Measurements from ENCODE around the gene ETNK2.
A peak's percentile ranks its signal among the peaks of the same experiment; 100 is the strongest.

ETNK2 gene, protein sequence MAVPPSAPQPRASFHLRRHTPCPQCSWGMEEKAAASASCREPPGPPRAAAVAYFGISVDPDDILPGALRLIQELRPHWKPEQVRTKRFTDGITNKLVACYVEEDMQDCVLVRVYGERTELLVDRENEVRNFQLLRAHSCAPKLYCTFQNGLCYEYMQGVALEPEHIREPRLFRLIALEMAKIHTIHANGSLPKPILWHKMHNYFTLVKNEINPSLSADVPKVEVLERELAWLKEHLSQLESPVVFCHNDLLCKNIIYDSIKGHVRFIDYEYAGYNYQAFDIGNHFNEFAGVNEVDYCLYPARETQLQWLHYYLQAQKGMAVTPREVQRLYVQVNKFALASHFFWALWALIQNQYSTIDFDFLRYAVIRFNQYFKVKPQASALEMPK

DNA sequence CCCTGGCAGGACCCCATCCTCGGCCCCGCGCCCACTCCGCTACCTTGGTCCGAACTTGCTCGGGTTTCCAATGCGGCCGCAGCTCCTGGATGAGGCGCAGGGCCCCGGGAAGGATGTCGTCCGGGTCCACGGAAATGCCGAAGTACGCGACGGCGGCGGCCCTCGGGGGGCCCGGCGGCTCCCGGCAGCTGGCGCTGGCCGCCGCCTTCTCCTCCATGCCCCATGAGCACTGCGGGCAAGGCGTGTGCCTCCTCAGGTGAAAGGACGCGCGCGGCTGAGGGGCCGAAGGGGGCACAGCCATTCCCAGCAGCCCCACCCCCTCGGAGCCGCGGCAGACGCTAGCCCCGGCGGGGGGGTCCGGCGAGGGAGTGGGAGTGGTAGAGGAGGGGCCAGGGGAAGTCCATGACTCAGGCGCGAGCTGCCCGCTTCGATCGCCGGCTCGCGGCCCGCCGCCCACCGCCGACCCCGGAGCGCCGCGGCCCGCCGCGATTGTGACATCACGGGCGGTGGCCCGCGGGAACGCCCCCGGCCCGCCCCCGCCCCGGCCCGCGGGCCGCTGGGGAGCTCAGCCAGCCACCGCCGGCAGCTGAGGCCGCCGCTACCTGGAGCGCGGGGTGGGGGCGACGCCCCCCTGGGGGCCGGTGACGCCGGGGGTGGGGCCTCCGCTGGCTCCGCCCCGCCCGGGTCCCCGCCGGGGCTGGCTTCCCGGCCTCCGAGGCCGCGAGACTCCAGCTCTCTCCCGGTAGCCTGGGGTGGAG lies at the start of gene ETNK2:
ETNK2 (minus strand) TSS at position 493 of the 758 bp plus-strand sequence; CDS start at position 301, 192 bp downstream.
- peak; percentile 19 for DNase-seq

DNA sequence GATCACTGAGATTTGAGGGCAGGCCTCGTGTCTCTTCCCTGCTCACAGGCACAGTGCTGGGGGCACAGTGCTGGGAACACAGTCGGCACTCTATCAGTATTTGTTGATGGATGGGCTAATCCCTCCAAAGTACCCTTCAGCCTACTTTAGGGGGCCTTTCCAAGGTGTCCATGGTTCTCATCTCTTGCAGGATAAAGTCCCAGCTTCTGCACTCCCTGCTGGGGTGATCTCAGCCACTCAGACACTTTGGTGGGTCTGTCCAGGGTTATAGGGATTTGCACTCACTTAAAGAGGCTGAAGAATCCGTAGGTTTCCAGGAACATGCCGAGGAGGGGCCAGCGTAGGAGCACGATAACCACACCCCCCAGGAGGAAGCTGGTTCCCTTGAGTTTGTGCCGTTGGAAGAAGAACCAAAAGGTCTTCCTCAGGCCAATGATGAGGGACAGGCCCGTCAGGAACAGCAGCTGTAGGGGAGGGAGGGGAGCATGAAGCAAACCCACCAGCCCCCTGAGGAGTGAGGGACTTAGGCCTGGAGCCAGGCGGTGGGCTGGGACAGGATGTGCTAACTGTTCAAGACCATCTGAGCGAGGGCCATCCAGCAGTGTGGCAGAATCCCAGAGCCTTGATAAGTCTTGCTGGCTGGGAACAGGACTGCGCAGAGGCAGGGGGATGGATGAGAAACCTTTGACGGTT lies 49.6 kb upstream of the ETNK2 start:
- DNase-seq = no peak

DNA sequence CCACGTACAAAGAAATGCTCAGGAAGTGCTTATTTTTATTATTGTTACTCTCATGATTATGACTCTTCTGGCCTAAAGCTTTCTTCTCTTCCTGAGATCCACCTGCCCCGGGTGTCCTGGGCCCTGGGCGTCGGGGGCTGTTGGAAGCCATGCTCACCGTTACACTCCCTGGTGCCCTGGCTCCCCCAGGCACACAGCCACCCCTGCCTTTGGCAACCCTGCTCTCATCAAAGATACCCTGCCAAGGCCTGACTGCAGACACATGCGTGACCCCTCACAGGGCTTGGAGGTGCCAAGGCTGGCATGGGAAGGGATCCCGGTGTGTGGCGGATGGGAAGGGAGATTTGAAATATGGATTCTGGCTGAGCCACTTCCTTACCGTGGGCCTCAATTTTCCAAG lies 47.7 kb upstream of the ETNK2 start:
- DNase-seq = no peak

DNA sequence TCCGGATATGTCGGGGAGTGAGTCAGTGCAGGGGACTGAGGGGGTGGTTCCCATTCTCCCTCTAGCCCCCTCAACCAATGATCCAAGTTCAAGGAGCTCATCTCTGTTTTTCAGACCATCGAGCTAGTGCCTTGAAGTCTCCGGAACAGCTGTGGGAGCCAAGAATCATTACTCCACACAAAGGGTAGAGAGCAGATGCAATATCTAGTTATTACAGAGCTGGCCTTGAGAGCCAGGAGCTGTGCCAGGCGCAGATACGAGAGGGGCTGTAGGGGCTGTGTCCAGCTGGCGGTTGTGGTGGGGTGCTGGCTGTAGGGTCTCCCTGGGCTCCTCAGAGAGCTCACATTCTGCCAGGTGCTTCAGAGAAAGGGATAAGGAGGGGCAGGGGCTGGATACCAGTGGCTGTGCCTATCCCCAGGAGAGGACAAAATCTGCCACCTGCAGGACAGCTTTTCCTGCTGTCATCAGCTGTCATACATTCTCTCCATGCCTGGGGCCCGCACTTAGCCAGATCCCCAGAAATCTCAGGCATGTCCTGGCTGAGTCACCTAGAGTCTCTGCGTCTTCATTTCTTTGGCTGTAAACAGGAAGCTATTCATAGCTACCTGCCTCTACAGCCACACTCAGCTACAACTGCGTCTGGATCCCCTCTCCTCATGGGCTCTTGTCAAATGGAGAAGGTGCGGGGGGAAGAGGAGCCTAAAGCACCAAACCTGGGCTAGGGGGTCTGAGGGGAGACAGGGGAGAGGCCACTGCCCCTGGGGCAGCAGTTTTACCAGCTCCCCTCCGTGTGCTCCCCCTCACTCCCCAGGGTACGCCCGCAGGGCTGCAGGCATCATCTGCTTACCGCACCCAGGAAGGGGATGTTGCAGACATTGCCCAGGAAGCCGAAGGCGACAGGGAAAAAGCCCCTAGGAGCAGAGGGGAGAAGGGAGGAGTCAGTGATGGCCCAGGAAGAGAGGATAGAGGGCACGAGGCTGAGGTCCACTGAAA lies 46.8 kb upstream of the ETNK2 start:
- DNase-seq = peak; percentile 30

DNA sequence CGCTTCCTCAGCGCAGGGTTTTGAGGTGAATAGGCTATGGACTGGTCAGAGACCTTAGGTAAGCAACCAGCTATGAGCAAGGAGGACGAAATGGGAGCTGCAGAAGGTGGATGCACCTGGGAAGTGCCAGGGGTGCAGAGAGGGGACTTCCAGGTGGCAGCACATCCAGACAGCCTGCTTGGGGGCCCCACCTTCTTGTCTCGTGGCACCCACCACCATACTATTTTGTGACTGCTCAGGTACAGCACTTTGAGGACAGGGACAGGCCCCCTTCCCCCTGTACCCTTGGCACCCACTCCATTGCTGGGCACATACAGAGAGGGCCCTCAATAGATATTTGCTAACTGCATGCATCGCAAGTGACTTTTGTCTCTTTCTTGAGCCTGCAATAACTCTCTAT lies 45.2 kb upstream of the ETNK2 start:
- no peak for DNase-seq

DNA sequence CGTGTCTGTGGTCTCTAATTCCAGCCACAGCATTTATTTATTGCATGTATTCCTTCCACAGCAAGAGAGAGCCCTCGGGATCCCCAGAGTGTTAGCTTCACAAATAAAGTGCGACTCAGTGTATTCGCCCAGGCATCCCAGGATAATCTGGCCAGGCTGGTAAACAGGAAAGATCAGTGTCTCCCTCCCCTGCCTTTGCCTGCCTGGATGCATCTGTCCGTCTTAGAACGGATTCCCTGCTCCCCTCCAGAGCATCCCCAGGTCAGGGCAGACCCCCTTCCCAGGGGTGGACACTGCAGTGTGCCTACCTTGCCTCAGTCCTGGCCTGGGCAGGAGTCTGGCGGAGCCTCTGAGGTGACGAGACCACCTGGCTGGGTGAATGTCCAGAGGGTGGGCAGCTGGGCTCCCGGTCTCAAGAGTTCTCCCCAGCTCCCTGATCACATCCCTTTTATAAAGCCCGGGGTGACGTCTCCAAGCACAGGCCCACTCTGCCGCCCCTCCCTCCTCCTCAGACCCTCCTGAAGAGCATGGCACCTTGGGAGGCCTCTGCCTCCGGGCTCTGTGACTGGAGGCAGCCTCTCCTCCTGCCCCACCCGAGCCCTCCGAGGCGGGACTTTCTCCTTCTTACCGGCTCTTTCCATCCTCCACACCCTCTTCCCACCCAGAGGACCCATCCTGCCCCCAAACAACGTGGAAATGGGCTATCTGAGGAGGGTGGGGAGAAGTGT lies 44.4 kb upstream of the ETNK2 start, which contains the start of gene KISS1:
KISS1 (minus strand) TSS at position 424 of the 728 bp plus-strand sequence. CDS start 3,615 bp downstream, outside the sequence.
- DNase-seq = no peak

DNA sequence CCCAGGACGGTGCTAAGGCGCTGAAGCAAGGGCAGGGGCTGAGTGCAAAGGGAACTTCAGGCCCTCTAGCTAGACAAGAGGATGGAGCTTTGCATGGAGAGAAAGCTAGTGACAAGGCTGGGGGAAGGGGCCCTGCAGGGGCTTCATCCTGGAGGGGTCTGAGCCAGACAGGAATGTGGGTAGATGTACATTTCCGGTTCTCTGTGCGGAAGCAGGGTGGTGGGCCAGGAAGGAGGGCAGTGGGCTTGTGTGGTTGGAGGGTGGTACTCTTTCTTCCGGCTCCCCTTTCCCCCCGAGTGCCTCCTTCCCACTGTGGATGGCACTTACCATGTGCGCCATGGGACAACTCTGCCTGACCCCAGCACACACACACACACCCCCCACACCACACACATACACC lies 42.9 kb upstream of the ETNK2 start:
- DNase-seq = no peak

DNA sequence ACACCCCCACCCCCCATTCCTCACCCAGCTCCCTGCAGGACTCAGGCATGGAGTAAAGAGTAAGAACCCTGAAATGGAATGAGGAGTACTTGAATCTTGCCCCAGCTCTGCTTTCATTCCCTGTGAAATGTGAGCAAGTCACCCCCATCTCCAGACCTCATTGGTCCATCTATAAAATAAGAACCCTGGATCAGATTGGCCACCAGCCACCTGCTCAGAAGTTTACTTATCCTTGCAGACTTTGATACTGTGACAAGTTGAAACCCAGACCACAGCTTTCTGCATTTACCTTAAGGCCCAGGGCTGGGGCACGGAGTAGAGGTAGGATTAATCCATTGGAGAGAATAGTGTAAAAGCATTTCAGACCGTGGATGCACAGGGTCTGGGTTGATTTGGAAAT lies 42.2 kb upstream of the ETNK2 start:
- no peak for DNase-seq

DNA sequence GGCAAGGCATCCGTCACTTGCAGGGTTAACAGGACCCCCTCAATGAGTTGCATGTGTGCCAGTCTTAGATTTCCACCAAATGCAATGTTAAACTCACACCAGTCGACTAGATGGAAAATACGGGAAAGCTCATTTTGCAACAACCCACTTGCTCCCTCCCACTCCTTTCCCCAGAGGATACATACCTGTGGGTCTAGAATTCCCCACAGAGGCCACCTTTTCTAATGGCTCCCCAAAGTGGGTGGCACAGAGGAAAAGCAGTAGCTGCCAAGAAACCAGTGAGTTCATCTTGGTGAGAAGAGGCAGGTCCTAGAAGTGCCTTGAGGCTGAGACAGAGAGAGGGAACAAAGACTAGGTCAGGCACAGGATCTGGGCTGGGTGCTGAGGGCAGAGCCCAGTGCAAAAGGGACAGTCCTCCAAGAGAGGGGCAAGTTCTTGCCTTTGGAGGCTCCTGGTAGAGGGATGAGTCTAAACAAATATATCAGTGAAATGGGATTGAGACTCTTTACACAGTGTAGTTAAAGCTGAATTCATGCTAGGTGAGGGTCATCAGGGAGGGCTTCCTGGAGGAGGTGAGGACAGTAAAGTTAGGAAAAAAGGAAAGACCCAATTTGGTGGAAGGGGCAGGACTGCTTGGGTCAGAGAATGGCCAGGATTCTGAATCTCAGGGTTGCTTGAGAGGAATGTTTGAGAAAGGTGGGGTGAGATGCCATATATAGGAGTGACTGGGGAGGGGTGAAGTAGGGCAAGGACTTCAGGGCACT lies 40.9 kb upstream of the ETNK2 start:
- no peak for DNase-seq

DNA sequence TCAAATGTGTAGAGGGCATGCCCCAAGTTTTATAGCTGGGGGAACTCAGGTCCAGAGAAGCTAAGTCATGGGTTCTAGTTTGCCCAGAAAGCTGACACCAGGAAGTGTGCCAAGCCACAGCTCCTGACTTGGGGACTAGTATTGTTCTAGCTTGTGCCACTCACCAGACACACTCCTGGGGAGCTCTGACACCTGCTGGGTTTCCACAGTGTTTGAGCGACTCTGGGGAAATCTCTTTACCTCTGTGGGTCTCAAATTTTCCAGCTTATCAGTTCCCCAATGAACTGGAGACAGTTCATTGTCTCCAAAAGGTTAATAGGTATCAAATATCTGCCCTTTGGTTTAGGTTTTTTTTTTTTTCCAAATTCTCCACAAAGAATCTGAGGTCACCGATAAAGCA lies 40.2 kb upstream of the ETNK2 start:
- DNase-seq = no peak

DNA sequence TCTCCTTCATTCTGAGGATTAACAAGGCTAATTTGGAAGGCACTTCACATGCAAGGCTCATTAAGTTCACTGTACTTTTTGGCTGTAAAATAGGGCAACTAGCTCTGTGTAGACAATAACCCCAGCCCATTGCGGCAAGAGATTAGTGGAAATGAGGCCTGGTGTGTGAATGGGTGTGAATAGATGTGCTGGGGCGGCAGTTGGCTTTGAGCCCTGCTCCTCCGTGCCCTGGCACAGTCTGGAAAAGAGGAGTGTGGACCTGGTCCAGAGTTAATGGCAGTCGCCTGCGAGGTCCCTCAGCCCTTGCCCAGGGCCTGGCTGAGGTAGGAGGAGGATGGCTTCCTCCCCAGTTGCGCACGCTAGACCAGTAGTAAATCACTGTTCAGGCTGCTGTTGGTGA lies 39.6 kb upstream of the ETNK2 start:
- no peak for DNase-seq

DNA sequence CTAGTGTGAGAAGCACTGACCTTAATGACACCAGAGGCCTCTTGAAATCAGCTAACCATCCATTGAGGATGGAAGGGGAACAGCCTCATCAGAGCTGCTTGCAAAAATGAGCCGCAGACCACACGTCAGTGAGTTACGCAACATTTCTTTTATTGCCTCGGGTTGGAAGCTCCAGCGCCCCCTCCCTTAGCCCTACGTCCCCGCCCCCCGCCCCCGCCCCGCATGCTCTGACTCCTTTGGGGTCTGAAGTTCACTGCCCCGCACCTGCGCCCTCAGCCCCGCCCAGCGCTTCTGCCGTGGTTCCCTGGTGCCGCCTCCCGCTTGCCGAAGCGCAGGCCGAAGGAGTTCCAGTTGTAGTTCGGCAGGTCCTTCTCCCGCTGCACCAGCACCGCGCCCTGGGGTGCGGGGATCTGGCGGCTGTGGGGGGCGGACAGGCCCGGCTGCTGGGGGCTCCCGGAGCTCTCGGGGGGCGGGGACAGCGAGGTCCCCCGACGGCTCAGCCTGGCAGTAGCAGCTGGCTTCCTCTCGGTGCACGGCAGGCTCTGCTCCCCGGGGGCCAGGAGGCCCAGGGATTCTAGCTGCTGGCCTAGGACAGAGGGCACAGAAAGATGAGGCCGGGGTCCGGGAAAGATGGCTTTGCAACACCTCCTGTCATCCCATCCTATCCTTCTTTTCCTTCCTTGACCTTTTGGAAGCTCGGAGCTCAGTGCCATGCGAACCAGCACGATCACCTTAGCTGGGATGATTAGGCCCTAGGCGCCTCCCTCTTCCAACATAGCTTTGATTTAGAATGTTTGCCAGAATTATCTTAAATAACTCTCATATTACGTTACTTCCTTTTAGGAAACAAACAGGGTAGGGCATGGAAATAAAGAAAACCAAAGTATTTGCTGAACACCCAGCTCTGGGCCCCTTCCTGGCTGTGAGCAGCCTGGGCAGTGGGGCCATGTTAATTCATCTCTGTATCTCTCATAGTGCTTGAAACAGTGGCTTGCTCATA lies 38.7 kb upstream of the ETNK2 start:
- no peak for DNase-seq

DNA sequence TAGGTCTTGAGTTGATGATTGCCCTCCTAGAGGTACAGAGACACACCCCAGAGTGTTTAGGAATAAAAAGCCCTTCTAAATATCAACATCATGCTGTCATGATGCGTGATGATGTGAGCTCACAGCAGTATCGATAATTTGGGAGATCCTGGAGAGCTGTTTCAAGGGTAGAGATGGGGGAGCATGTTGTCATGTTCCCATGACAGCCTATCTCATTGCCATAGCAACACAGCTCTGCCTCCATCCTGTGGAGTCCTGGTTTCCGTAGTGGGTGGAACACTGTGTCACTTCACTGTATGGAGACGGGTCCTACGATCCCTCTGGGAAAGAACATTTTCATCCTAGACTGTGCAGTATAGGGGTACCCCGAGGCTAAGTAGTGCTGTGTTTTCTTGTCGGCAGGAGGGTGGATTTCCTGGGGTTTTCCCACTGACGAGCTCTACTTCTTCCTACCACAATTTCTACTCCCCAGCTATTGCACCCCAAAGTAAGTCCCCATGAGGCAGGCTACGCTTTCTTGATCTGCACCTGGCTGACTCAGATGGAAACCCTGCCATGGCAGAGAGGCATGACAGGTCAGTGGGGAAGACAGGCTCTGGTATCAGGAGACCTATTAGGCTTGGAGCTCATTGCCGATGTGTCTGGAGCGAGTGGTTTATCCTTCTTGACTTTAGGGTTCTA lies 37.3 kb upstream of the ETNK2 start:
- DNase-seq = no peak

DNA sequence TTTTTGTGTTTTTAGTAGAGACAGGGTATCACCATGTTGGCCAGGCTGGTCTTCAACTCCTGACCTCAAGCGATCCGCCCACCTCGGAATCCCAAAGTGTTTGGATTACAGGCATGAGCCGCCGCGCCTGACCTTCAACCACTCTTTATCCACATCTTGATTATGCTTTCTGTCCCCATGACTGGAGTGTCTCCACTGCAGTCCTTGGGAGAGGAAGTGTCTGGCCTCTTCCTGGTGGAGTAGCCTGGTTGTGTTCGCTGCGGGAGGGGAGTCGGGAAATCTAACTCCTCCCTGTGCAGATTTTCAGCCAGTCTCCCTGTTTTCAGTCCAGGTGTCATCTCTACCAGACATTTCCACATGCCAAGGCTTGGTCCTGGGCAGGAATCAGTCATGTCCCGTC lies 34.8 kb upstream of the ETNK2 start:
- no peak for DNase-seq

DNA sequence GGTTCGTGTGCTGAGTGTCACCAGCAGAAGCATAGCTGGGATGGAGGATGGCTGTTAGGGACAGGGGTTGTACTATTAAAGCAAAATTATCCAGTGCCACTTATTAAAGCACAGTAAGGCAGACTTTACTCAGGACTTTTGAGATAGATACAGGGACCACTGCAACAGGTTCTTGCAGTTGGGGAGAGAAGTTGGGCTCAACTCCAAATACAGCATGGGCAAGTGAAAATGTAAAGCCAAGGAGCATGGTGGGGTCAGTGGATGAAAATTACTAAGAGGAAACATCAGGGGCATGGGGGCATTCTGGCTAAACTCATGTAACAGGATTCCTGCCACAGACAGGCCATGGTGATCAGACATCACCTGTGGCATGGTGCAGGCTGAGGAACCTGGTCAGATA lies 29.3 kb upstream of the ETNK2 start:
- no peak for DNase-seq

DNA sequence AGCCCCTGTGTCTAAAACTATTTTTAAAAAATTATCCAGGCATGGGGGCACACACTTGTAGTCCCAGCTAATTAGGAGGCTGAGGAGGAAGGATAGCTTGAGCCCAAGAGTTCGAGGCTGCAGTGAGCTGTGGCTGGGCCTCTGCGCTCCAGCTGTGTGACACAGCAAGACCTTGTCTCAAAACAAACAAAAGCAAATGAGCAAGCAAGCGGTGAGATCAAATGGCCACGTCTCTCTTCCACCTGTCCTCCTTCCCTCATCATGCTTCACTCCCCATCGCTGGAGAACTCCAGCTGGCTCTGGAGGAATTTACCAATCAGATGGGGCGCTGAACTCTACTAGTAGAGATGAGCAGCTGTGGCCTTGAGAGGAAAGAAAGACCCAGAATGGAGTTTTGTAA lies 28.3 kb upstream of the ETNK2 start:
- DNase-seq = no peak

DNA sequence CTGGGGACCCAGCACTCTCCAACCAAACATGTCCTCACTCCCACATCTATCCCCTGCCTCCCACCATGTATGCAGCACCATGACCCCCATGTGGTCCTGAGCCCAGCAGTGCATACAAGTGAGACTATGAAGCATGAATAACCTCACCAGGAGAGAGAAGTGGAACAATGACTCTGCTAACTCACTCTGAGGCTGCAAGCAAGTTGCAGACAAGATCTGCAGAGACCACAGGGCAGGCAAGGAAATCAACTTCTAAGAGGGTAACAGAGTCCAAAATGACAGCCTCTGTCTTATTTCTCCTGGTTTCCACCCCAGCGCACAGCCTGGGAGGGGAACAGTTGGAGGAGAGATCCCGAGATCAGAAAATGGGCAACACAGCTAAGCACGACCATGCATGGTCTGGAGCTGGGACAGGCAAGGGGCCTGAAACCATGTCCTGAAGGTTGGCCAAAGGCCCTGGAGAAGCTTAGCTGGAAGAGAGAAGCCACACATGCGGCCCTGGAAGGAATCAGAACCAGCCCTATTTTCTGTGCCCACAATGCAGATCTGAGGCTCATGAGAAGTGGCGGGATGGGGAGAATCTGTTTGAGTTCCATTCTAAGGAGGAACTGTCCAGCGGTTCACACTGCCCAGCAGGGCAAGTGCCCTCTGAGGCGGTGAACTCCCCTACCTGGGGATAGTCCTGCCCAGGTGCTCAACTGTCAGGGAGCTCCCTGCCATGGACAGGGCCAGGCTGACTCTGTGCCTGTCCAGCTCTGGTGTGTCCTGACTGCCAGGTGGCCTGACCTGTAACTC lies 26.8 kb upstream of the ETNK2 start:
- DNase-seq = no peak

DNA sequence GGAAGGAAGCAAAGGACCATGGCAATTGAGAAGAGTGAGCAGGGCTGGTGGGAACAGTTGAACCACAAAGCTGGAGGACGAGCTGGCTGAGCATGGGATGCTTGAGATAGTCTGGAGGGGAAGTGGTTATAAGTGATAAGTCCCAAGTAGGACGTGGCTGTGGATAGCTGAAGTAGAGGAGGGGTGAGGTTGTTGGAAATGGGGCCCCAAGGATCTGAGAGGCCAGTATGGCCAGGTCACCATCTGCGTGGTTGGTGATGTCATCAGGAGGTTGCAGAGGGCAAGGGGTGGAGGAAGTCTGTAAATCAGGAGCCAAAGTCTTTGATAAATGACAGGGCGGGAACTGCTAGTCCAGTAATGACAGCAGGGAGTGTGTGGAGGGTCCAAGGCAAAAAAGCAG lies 25.3 kb upstream of the ETNK2 start:
- no peak for DNase-seq

Data from RPMI8226 (cell line).